GM18870 (cell line): ENCODE data around the gene MX2.
"Not testable (repeated sequence)": the region's sequence is repeated elsewhere in the genome, so short reads cannot be mapped to it uniquely, and the experiment has no call there.

ENCODE experiments used
- ATAC-seq: cut with Tn5 transposase; IDR thresholded peaks from one replicate; pipeline ENCODE4 v1.9.1; 2021; ENCODE audit warnings: moderate library complexity; ENCODE audit not compliant: unreplicated experiment

Gene MX2

GRCh38 chr21:41333752-41334151, 28.1 kb upstream of the MX2 start:
- no peak for ATAC-seq

GRCh38 chr21:41337515-41337914, 24.3 kb upstream of the MX2 start:
- no peak for ATAC-seq

- no peak for ATAC-seq
These were observed 23.4 kb upstream of the MX2 start for GRCh38 chr21:41338455-41338854.

- no peak for ATAC-seq
These were observed 19.8 kb upstream of the MX2 start for GRCh38 chr21:41342035-41342434.

GRCh38 chr21:41344146-41344545, 17.7 kb upstream of the MX2 start:
- ATAC-seq: no peak

GRCh38 chr21:41345356-41345755, 16.5 kb upstream of the MX2 start:
- ATAC-seq: no peak

- no peak for ATAC-seq
These were observed 15.7 kb upstream of the MX2 start for GRCh38 chr21:41345934-41346685.

GRCh38 chr21:41346758-41347157, 15.1 kb upstream of the MX2 start:
- no peak for ATAC-seq

- ATAC-seq: no peak
These were observed 13.4 kb upstream of the MX2 start for GRCh38 chr21:41348434-41348833.

GRCh38 chr21:41349126-41349525, 12.7 kb upstream of the MX2 start:
- no peak for ATAC-seq

- ATAC-seq: no peak
These were observed 12.0 kb upstream of the MX2 start for GRCh38 chr21:41349619-41350390.

GRCh38 chr21:41350436-41351155, 11.2 kb upstream of the MX2 start:
- ATAC-seq: no peak

GRCh38 chr21:41357546-41357945, 4.3 kb upstream of the MX2 start:
- no peak for ATAC-seq

- no peak for ATAC-seq
These were observed 3.3 kb upstream of the MX2 start for GRCh38 chr21:41358193-41359166.

- ATAC-seq: no peak
These were observed 2.5 kb upstream of the MX2 start for GRCh38 chr21:41359286-41359685.

- ATAC-seq: not testable (repeated sequence)
These were observed 2.1 kb upstream of the MX2 start for GRCh38 chr21:41359754-41360071.

- ATAC-seq: no peak
These were observed 1.6 kb upstream of the MX2 start for GRCh38 chr21:41360072-41360821.

GRCh38 chr21:41361053-41361785, 608 bp upstream of the MX2 start:
- no peak for ATAC-seq

- no peak for ATAC-seq
These were observed 960 bp downstream of the MX2 start for GRCh38 chr21:41362605-41363369.
